ENCODE results near the gene ASB10. TPM values are rescaled to one million over a fixed set of nuclear protein-coding genes. Genes with fewer than 3 reads are reported as not detected.

The ASB10 gene
- total RNA-seq, 1 donor from 2014 or later = 0.99 TPM

Other genes with a start within 250 kb of the ASB10 start
- gene KCNH2, start 208.9 kb downstream of the ASB10 start, total RNA-seq = 6.9 and 8.7 TPM in 2 replicates
- not detected in 2 replicates for gene NOS3, start 196.2 kb downstream of the ASB10 start, total RNA-seq
- gene ATG9B, start 162.8 kb downstream of the ASB10 start, total RNA-seq = 0.11 and 0.21 TPM in 2 replicates
- gene ABCB8, start 158.8 kb downstream of the ASB10 start, total RNA-seq = 47.8 and 53.0 TPM in 2 replicates
- 3.6 and 5.5 TPM in 2 replicates for gene ASIC3, start 138.7 kb downstream of the ASB10 start, total RNA-seq
- gene CDK5, start 129.4 kb downstream of the ASB10 start, total RNA-seq = 34.0 TPM in 2 replicates
- gene SLC4A2, start 127.7 kb downstream of the ASB10 start, total RNA-seq = 516 and 662 TPM in 2 replicates
- gene FASTK, start 106.4 kb downstream of the ASB10 start, total RNA-seq = 177 and 198 TPM in 2 replicates
- 59.9 and 60.7 TPM in 2 replicates for gene TMUB1, start 103.8 kb downstream of the ASB10 start, total RNA-seq
- gene AGAP3, start 100.8 kb downstream of the ASB10 start, total RNA-seq = 110 and 115 TPM in 2 replicates
- not detected in 2 replicates for gene GBX1, start 19.6 kb downstream of the ASB10 start, total RNA-seq
- not detected in 2 replicates for gene H2BK1, start 23.2 kb upstream of the ASB10 start, total RNA-seq
- gene ABCF2, start 40.0 kb upstream of the ASB10 start, total RNA-seq = 102 and 105 TPM in 2 replicates
- gene CHPF2, start 45.2 kb upstream of the ASB10 start, total RNA-seq = 136 and 142 TPM in 2 replicates
- gene SMARCD3, start 61.4 kb upstream of the ASB10 start, total RNA-seq = 251 and 274 TPM in 2 replicates
- 60.7 and 61.8 TPM in 2 replicates for gene NUB1, start 154.6 kb upstream of the ASB10 start, total RNA-seq
- gene WDR86, start 222.8 kb upstream of the ASB10 start, total RNA-seq = 0.42 TPM in 1 of 2 replicates, not detected in the other